A673 (cell line): ENCODE measurements around the gene RSL1D1. TPM values are rescaled to one million over a fixed set of nuclear protein-coding genes. Genes with fewer than 3 reads are reported as not detected.
"Not testable (repeated sequence)": the region's sequence is repeated elsewhere in the genome, so short reads cannot be mapped to it uniquely, and the experiment has no call there.

Source experiments
- BruUV-seq: library from RNA; stranded (reverse); fragments of 400-500 nt; replicated peaks from 2 replicates; lab custom pipeline; 2021; lab: Mats Ljungman, UMichigan
- CTCF ChIA-PET: fragments of 300-600 bp; sonication (Branson Sonifier 250); formaldehyde crosslinking; loops from one replicate; lab custom pipeline; 2022; ENCODE audit warnings: antibody characterized with exemption; lab: Charles Lee
- POLR2A ChIA-PET: fragments of 300-600 bp; sonication (Branson Sonifier 250); formaldehyde crosslinking; loops from one replicate; lab custom pipeline; 2022; ENCODE audit warnings: antibody characterized with exemption; ENCODE audit not compliant: low non-redundant PET; lab: Charles Lee
- DNase-seq: peaks from one replicate; pipeline ENCODE4 v3.0.0-alpha.2; 2015; ENCODE audit warnings: low spot score
- H3K27ac ChIP-seq: fragments of 200-600 bp; sonication (generic); 2 replicates; pipeline ENCODE4 v1.5.1; 2016; ENCODE audit warnings: mixed run types, low read depth, mild to moderate bottlenecking, mixed read lengths, antibody characterized with exemption, low read length; ENCODE audit not compliant: poor library complexity, severe bottlenecking
- H3K27me3 ChIP-seq: fragments of 200-600 bp; sonication (generic); replicated peaks from 2 replicates; pipeline ENCODE4 v1.6.1; 2017; ENCODE audit warnings: mixed run types, low read depth, mild to moderate bottlenecking, mixed read lengths, antibody characterized with exemption, low read length; ENCODE audit not compliant: insufficient read depth, poor library complexity
- H3K36me3 ChIP-seq: fragments of 200-600 bp; sonication (generic); 2 replicates; pipeline ENCODE4 v1.6.1; 2016; ENCODE audit warnings: mixed run types, mild to moderate bottlenecking, mixed read lengths, antibody characterized with exemption, low read length; ENCODE audit not compliant: insufficient read depth, poor library complexity, severe bottlenecking
- H3K4me1 ChIP-seq: fragments of 200-600 bp; sonication (generic); 2 replicates; pipeline ENCODE4 v1.6.1; 2017; ENCODE audit warnings: mixed run types, mild to moderate bottlenecking, mixed read lengths, antibody characterized with exemption, low read length; ENCODE audit not compliant: insufficient read depth, poor library complexity, severe bottlenecking
- H3K4me3 ChIP-seq: fragments of 200-600 bp; sonication (generic); 2 replicates; pipeline ENCODE4 v1.5.1; 2016; ENCODE audit warnings: low read depth, mixed run types, mild to moderate bottlenecking, mixed read lengths, low read length; ENCODE audit not compliant: poor library complexity, severe bottlenecking
- H3K9me3 ChIP-seq: fragments of 200-600 bp; sonication (generic); 2 replicates; pipeline ENCODE4 v1.6.1; 2016; ENCODE audit warnings: mixed run types, low read depth, mild to moderate bottlenecking, mixed read lengths, antibody characterized with exemption, low read length; ENCODE audit not compliant: poor library complexity, severe bottlenecking
- EZH2 ChIP-seq: fragments of 200-600 bp; sonication (generic); IDR thresholded peaks from 2 replicates; pipeline ENCODE4 v1.6.1; 2017; ENCODE audit warnings: borderline replicate concordance, low read depth, mild to moderate bottlenecking, mixed read lengths, antibody characterized with exemption, low read length; ENCODE audit not compliant: poor library complexity, severe bottlenecking
- intact Hi-C: fragments of 100-400 bp; cut with micrococcal nuclease; formaldehyde crosslinking; loops from one replicate; pipeline ENCODE4 v1.10.0; 2022; ENCODE audit not compliant: unreplicated experiment
- total RNA-seq: library from RNA; stranded (reverse); gene quantifications from 2 replicates; pipeline ENCODE4 v1.2.3, GENCODE V29; 2021
- TF ChIP-seq, protein P1 (sequence below): fragments of 300-800, 200-600 bp; sonication (generic); conservative IDR thresholded peaks from 2 replicates; pipeline ENCODE4 v1.5.1; 2017; ENCODE audit warnings: low read depth, mild to moderate bottlenecking, antibody characterized with exemption, low read length, moderate library complexity, mixed read lengths

The RSL1D1 gene
- total RNA-seq, 1 experiment from 2014 or later, result 365 TPM

DNA sequence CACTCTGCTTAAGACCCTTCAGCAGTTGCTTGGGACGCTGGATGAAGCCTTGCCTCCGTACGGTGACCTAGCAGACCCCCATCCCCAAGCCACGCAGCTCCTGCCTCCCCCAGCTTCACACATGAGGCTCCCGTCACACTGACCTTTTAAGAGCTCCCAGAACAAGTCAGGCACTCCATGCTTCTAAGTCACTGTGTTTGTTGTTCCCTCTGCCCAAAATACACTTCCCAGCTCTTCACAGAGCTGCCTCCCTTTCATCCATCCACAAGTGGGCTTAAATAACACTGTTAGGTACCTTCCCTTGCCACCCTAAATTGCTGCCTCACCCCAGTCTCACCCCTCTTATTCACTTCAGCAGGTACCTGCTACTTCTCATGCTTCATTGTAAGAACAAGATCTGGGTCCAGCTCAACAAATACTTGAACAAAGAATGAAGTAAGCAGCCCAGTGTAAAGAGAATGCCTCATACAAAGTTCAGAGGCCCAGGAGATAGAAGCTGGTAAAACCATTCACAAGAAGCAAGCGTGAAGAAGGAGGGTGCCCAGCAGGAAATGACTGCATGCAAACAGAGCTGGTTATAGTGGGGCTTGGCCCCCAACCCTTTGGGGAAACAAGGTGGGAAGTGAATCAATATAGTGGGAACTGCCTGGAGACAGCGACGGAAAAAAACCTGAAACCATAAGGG lies 60.1 kb downstream of the RSL1D1 start:
- POLR2A ChIA-PET, result interaction anchor here (0.7 kb wide), 1 partner anchor 11 kb away, joined by 4 read pairs; no protein-coding TSS in a partner anchor
- BruUV-seq, result no TSS peak
- Histone ChIP-seq H3K27me3 (no peaks in the 10 kb centered on the region), H3K4me3 (no peak overlapping the region), H3K9me3 (no peaks in the 10 kb centered on the region), H3K27ac (peak overlapping the region; percentile 17), H3K4me1 (peaks cover 9% of the 10 kb centered on the region), H3K36me3 (peaks cover 17% of the 10 kb centered on the region)
- intact Hi-C loops, result loop anchor here (10.0 kb wide), 1 partner anchor 274 kb away; no protein-coding TSS in a partner anchor
- DNase-seq, result no peak
- CTCF ChIA-PET, result no interaction called here
- TF ChIP-seq EZH2, result no peak
- TF ChIP-seq, protein P1, sequence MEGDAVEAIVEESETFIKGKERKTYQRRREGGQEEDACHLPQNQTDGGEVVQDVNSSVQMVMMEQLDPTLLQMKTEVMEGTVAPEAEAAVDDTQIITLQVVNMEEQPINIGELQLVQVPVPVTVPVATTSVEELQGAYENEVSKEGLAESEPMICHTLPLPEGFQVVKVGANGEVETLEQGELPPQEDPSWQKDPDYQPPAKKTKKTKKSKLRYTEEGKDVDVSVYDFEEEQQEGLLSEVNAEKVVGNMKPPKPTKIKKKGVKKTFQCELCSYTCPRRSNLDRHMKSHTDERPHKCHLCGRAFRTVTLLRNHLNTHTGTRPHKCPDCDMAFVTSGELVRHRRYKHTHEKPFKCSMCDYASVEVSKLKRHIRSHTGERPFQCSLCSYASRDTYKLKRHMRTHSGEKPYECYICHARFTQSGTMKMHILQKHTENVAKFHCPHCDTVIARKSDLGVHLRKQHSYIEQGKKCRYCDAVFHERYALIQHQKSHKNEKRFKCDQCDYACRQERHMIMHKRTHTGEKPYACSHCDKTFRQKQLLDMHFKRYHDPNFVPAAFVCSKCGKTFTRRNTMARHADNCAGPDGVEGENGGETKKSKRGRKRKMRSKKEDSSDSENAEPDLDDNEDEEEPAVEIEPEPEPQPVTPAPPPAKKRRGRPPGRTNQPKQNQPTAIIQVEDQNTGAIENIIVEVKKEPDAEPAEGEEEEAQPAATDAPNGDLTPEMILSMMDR, result no peak

- no peaks in the 10 kb centered on the region for H3K9me3 ChIP-seq
- ChIA-PET CTCF (no interaction called here), POLR2A (no interaction called here)
- intact Hi-C loops, result no loop called here
- DNase-seq, result no peak
- no TSS peak for BruUV-seq
- H3K4me3 ChIP-seq, result no peak overlapping the region
- TF ChIP-seq, protein P1, result no peak
- no peak for TF ChIP-seq EZH2
- peaks cover 10% of the 10 kb centered on the region for H3K4me1 ChIP-seq
- no peak overlapping the region for H3K27ac ChIP-seq
- H3K36me3 ChIP-seq, result peaks cover 10% of the 10 kb centered on the region
- no peaks in the 10 kb centered on the region for H3K27me3 ChIP-seq
Measured at GRCh38 chr16:11788914-11789313, 62.4 kb downstream of the RSL1D1 start.

DNA sequence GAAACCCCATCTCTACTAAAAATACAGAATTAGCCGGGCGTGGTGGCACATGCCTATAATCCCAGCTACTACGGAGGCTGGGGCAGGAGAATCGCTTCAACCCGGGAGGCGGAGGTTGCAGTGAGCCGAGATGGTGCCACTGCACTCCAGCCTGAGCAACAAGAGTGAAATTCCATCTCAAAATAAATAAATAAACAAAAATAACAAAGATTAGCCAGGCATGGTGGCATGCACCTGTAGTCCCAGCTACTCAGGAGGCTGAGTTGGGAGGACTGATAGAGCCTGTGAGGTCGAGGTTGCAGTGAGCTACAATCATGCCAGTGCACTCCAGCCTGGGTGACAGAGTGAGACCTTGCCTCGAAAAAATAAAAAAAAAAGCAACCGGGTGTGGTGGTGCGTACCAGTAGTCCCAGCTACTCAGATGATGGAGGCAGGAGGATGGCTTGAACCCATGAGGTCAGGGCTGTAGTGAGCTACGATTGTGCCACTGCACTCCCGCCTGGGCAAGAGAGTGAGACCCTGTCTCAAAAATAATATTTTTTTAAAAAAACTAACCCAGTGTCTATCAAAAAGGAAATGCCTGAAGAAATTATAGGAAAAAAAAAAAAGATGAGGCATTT lies 66.3 kb downstream of the RSL1D1 start:
- H3K27me3 ChIP-seq, H3K36me3 ChIP-seq, H3K4me3 ChIP-seq, DNase-seq, POLR2A ChIA-PET, intact Hi-C loops, H3K9me3 ChIP-seq, BruUV-seq, H3K27ac ChIP-seq: not testable (repeated sequence)
- CTCF ChIA-PET, result interaction anchor here (0.6 kb wide), 1 partner anchor 163 kb away, joined by 16 read pairs; no protein-coding TSS in a partner anchor
- H3K4me1 ChIP-seq, result peaks cover 40% of the 10 kb centered on the region

- POLR2A ChIA-PET, result not testable (repeated sequence)
Measured at GRCh38 chr16:11784381-11784780, 67.0 kb downstream of the RSL1D1 start.

More at GRCh38 chr16:11784381-11784780, 67.0 kb downstream of the RSL1D1 start:
- DNase-seq, H3K27ac ChIP-seq, H3K36me3 ChIP-seq, H3K4me3 ChIP-seq, intact Hi-C loops, H3K9me3 ChIP-seq, H3K27me3 ChIP-seq, CTCF ChIA-PET, BruUV-seq: not testable (repeated sequence)
- peaks cover 40% of the 10 kb centered on the region for H3K4me1 ChIP-seq
